GM21526 (cell line): ENCODE measurements around the gene DOK7.

ENCODE experiments used
- ATAC-seq: cut with Tn5 transposase; IDR thresholded peaks from one replicate; pipeline ENCODE4 v1.9.1; 2021; ENCODE audit warnings: moderate library complexity; ENCODE audit not compliant: unreplicated experiment, low FRiP score

The DOK7 gene

DNA sequence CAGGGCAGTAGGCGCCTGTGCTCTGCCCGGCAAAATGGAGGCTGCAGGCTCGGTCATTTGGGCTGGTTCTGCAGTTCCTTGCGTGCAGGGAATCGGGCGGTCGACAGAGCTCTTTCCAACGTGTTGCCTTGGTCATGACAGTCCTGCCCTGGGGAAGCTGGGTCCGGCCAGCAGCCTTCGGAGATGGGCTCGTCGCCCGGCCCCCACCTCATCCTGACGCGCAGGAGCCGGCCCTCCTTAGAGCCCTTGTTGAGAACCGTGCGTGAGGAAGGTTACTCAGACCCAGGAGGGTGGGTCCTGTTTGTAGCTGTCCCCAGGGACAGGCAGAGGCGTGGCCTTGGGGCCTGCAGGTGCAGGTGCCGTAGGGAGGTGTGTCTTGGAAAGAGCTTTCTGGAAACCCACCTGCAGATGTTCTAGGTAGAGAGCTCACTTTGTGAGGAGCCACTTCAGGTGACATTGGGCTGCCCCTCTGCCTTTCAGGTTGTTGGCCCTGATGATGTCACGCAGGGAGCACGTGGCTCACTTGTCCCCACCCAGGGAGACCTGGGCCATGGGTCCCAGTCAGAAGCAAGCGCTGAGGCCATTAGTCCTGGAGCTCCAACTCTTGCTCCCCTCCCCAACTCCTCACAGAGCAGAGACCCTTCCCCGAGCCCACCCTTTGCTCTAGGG lies 36.5 kb upstream of the DOK7 start:
- no peak for ATAC-seq

DNA sequence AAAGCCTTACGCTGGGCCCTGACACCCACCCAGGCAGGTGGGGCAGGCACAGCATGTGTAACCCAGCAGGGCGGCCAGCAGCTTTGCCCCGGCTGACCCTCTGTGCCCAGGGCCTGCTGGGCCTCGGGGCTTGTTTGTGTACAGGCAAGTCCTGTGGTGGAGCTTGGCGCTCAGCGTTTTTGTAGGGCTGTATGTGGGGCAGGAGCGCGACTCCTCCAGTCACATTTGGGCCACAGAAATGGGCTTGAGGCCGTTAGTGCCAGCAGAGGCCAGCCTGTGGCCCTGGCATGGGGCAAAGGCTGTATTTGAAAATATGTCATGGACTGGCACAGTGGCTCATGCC lies 36.0 kb upstream of the DOK7 start:
- no peak for ATAC-seq

DNA sequence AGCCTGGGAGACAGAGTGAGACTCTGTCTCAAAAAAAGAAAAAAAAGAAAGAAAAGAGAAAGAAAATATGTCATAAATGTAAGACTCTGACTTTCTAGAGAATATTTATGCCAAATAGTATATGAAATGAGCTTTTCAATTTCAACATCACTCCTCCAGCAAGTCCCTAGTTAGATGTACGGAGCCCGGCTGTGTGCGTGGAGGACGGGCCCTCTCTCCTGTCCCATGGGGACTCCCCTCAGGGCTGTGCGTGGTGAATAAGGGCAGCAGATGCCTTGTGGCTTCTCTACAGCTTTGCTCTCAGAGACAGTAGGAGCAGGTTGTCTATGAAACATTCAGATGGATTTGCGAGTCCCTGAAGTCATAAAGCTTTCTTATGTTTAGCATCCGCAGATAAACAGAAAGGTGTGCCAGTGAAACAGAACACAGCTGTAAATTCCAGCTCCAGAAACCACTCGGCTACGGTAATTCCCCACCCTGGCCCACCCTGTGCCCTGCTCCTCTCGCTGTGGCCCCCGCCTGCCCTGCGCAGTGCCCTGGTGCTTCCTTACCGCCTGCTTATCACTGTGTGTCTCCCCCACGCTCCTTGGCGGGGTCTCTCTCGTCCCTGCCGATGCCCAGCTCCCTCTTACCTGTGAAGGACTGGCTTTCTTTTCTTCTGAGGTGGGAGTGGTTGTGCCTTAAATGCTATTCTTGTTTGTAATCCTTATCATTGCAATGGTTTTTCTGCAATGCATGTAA lies 35.2 kb upstream of the DOK7 start:
- no peak for ATAC-seq

DNA sequence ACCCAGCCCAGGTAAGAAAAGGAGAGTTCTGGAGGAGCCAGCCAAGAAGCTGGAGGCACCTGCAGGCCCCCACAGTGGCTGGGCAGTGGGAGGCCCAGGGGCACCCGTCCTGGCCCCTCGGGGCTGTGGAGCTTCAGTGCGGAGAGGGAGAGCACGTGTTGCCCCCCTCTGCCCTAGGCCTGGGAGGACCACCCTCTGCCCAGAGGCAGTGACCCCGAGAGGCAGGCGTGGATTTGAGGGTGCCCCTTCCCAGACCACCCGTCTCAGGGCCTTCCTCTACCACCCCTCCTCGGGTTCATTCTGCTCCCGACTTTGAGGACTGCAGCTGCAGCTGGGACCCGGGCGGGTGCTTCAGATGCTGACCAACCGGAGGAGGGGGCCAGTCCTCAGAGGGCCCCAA lies 33.5 kb upstream of the DOK7 start:
- ATAC-seq = no peak

DNA sequence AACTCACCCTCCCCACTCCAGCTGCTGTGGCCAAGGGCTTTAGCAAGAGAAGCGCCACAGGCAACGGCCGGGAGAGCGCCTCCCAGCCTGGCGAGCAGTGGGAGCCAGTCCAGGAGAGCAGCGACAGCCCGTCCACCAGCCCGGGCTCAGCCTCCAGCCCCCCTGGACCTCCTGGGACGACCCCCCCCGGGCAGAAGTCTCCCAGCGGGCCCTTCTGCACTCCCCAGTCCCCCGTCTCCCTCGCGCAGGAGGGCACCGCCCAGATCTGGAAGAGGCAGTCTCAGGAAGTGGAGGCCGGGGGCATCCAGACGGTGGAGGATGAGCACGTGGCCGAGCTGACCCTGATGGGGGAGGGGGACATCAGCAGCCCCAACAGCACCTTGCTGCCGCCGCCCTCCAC lies 32.6 kb upstream of the DOK7 start:
- no peak for ATAC-seq

DNA sequence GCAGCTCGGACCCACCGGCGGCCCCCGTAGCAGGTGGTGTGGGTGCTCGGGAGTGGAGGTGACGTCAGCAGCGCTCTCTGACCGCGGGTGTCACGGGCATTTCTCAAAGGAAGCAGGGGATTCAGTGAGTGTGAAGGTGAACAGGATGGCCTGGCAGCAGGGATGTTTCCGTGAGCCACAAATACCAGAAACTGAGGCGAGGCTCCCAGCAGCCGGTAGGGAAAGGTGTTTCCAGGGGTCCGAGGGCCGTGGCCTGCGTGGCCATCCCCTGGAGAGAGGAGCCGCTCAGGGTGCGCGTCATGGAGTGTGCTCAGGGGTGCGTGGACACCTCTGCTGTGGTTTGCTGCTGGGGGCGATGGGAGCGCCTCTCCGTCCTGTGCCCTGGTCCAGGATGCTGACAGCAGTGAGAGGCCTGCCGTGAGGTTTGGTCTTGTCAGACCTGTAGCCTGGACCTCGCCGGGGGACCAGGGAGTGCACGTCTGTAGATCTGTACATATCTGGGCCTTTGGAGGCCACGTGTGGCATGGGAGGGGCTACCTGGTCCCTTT lies 31.6 kb upstream of the DOK7 start:
- ATAC-seq = no peak

DNA sequence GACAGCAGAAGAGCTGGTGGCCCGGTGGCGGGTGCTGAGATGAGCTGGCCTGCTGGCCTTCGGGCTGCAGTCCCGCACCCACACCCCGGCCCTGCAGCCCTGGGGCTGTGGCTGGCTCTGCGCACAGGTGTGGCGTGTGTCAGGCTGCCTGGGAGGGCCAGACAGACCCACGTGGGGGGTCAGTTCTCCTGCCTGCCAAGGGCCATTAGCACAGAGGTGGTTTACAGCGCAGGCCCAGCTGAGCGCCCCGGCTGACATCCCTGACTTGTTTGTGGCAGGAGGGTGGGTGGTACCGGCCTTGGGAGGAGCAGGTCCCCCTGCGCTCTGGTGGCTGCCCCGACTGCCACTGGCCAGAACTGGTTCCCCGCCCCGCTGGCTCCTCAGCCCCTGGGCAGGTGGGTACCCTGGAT lies 30.7 kb upstream of the DOK7 start:
- ATAC-seq = no peak

DNA sequence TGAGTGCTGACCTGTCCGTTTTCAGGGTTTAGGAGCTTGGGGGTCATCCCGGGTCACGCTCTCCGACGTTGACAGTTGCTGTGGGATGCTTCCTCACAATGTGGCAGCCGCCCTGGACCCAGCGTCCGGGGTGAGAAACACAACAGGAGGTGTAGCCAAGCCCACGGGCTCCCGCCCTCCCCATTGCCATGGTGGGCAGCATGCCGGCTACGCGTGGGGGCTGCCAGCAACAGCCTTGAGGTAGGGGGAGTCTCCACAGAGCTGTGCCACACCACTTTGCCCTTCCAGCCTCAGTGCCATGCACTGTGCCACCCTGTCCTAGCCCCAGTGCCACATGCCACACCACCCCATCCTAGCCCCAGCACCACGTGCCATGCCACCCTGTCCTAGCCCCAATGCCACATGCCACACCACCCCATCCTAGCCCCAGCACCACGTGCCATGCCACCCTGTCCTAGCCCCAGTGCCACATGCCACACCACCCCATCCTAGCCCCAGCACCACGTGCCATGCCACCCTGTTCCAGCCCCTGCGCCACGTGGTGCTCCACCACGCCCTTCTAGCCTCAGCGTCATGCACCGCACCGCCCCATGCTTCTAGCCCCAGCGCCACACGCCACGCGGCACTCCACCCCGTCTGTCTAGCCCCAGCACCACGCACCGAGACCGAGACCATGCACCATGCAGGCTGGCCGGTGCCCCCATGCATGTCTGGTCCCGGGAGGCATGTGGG lies 29.8 kb upstream of the DOK7 start:
- ATAC-seq = no peak

DNA sequence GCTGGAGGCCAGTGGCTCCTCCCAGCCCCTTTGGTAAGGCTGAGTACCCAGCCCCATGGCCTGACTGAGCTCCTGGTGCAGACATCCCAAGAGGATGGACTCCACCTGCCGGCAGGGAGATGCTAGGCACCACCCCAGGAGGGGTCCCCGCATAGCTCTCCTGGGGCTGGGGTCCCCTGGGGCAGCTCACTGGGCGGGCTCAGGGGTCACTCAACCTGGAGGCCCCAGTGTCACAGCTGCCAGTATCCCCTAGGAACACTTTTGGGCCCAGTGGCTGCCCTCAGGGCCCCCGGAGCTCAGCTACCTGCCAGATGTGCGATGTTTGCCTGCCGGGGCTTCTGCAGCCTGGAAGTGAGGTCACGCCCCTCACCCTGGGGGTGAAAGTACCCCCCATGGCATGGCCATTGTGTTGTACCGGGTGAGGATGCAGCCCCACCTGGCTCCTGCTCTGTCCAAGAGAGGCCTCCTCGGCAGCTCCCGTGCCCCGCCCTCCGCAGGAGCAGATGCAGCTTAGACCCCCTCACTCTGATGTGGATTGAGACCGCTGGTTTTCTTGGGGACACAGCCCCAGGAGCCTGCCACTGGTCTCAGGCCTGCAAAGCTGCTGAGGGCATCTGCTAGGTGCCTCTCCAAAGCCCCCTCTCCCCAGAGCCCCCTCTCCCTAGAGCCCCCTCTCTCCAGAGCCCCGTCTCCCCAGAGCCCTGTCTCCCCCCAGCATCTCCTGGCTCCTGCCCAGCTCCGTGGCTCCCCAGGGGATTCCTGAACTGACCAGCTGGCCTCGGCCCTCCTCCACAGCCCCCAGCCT lies 28.0 kb upstream of the DOK7 start:
- no peak for ATAC-seq

DNA sequence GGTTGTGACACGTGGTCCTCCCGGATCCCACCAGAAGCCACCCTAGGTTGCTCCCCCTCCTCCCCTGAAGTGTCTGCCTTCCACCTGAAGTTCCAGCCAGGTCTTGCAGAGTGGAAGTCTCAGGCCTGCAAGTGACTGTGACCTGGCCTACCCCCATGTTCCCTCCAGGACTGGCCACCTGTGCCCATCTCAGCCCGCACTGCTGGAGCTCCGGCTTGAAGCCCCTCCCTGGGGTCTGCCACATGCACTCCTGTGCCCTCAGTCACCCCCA lies 27.5 kb upstream of the DOK7 start:
- ATAC-seq = no peak

DNA sequence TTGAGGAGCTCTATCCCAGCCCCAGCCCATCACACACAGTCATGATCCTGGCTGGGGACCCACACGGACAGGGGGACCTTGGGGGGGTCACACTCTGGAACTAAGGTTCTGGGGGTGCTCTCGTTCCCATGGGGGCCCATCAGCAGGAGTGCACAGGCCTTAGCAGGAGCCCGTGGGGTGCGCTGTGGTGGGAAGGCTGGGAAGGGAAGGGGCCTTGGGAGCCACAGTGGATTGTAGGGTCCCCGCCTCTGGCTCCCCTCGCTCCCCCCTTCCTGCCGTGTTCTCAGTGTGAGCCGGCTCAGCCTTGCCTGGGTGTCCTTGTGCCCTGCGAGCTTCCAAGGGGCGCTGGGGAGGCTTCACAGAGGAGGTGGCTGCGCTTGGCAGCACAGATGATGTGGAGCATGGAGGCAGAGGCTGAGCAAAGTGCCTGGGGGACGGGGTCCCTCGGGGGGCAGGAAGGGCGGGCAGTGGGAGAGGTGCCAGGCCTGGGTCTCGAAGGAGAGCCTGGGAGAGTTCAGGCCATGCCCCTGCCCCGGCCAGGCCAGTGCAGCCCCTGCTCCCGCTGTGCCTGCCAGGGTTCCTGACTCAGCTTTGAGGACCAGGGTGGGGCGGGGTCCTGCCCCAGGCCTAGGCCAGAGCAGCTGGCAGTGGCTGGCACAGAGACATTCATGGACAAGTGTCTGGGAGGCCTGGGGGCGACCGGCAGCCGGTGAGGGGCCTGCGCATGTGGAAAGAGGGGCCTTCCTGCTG lies 26.9 kb upstream of the DOK7 start:
- ATAC-seq = no peak

DNA sequence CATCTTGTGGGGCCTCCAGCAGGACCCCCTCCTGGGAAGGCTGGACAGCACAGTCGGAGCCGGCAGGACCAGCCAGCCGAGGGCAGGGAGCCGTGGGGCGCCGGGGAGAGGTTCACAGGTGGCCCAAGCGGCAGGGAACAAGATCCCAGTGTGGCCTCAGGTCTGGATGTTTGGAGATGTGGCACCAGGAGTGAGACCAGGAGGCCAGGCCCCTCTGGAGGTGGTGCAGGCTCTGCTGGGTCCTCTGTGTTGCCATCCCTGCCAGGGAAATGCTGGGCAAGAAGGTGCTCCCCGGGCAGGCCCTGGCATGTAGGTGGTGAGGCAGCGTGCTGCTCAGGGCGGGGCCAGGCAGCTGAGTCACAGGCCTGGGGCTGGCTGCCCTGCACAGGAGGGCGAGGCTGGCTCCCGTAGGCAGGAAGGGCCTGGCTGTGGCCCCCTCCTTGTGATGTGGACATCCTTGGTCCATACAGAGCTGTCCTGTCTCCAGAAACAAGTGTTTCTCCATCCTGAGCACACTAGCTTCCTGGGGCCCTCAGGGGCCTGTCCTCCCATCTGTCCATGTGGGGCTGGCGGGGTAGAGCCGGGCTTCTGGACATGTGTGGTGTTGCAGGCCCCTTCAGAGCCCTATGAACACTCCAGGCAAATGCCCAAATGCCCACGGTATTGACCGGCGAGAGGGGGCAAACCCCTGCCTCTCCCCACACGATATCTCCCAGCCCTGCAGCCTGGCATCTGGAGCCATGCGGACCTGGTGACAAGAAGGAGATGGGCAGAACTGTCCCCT lies 26.1 kb upstream of the DOK7 start:
- ATAC-seq = no peak

DNA sequence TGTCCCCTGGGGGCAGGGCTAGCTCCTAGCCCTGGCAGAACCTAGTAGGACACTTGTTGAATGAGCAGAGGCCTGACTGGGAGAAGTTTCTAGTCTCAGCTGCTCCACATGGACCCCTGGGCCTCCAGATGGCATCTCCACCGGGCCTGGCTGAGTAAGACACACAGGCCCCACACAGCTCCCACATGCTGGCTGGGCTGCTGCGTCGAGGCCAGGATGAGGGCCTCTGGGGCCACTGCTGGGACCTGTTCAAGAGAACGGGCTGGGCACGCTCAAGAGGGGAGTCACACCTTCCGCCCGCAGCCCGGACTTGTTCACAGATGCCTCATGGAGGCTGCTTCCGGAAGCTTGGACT lies 25.5 kb upstream of the DOK7 start:
- ATAC-seq = no peak

DNA sequence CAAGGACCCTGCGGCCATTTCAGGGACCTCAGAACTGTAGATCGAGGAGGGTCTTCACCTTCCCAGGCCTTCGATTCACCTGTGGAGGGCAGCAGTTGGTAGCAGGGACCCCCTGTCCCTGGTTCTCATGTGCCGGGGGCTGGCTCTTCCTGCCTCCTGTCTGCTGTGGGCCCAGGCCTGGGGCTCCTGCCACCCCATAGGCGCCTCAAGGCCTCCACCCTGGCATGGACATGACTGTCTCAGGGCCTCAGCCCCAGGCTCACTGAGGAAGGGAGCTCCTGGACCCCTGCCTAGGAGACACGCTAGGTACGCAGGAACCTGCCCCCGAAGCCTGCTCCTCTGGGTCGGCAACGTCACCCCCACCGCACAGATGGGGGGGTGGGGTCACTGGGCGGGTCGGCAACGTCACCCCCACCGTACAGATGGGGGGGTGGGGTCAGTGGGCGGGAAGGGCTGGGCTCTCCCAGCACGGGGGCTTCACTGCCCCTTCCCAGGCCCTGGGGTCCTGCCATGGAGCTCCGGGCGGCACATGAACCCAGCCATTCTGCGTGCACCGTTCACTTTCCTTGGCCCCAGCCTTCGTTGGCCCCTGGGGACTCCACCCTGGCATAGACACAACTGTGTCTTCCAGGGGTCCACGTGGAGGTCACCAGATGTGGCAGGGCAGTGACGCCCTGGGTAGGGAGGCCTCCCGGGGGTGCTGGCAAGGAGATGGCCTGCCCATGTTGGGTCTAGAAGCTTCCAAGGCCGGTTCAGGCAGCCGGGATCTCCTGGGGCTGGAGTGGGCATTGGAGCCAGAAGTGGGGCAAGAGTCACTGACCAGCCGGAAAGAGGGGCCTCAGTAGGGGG lies 24.9 kb upstream of the DOK7 start:
- ATAC-seq = no peak

DNA sequence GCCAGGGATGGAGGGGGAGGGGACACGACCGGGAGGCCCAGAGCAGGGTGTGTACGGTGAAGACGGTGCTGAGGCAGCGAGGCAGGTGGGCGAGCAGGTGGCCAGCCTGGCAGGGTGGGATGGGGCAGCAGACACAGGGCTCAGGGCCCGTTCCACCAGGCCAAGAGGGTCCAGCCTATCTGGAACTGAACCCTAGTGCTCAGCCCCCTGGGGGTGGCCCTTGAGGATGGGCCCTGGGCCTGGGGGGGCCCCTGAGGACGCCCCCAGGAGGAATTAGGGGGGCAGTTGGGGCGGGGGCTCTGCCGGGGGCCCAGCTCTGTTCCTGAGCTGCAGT lies 24.3 kb upstream of the DOK7 start:
- ATAC-seq = no peak

DNA sequence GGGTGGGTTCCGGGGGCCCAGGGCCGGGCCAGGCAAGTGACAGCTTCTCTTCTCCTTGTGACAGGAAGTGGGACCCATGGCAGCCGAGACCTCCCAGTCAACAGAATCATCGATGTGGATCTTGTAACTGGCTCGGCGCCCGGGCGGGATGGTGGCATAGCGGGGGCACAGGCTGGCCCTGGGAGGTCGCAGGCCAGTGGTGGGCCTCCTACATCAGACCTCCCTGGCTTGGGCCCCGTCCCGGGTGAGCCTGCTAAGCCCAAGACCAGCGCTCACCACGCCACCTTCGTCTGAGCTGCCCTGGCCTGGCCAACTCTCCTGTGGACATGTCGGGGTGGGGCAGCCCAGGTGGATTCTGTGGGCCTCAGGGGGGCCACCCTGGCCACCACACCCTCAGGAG lies 23.7 kb upstream of the DOK7 start:
- no peak for ATAC-seq

DNA sequence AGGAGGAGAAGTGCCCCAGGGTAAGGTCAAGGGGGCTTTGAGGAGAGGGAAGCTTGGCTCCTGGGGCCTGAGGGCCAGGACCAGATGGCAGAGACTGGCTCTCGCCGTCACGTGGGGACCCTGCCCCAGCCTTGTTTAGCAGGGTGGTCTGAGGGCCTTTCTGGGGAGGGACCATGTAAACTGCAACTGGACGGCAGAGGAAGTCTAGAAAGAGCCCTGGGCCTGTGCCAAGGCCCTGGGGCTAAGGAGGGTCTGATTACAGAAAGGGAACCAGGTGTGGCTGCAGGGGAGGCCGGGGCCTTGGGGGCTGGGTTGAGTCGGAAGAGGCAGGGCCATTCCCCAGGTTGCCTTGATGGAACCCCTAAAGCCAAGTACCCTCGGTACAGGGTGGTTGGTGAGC lies 23.1 kb upstream of the DOK7 start:
- ATAC-seq = no peak

DNA sequence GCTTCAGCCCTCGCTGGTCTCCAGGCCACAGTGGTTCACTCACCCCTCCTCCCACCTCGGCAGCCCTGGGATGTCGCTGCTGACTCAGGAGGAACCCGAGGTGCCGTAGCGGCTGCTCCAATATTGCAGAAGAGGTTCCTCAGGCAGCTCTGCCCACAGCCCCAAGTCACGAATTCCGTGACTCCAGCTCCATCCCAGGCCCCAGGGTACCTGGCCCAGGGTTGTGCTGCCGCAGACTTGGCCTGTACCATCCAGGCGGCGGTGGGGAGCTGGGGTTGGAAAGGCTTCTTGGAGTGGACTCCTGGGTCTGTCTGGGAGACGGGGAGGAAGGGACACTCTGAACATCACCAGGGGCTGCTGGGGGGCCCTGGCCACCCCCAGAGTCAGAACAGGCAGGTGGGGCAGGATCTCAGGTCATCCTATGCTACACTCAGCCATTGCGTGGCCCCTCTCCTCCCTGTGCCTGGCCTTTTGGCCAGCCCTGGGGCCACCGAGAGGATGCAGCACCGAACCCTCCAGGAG lies 22.1 kb upstream of the DOK7 start:
- ATAC-seq = no peak
